Measurements from ENCODE around the gene PLD1. TPM values are rescaled to one million over a fixed set of nuclear protein-coding genes. Genes with fewer than 3 reads are reported as not detected.

The PLD1 gene
- total and polyA plus RNA-seq, 9 donors, result 24.6 to 125 (median 52.1) TPM

- Histone ChIP-seq H3K4me1 (ENCODE audit: insufficient read depth) (no peaks in the 10 kb centered on the region), H3K27me3 (no peaks in the 10 kb centered on the region), H3K36me3 (no peaks in the 10 kb centered on the region), H3K4me3 (no peak overlapping the region), H3K27ac (no peak overlapping the region), H3K9me3 (no peaks in the 10 kb centered on the region)
- DNase-seq, result no peak
- TF ChIP-seq EP300 (IDR thresholded peaks at IDR 0.05) (no peak), CTCF (IDR thresholded peaks at IDR 0.05) (no peak), POLR2A (IDR thresholded peaks at IDR 0.05) (no peak)
- intact Hi-C loops (cut with DNase I), result loop anchor here in 3 of 4 donors (5.0 to 10.0 kb wide), 4 partner anchors 515 to 615 kb away; no protein-coding TSS in a partner anchor
- WGBS, 3 donors, result 86 to 91% (median 90%) methylated on average over 7 of the region's 7 CpGs
These were observed 240.6 kb downstream of the PLD1 start for GRCh38 chr3:171569571-171570132.

- no peak for DNase-seq
- TF ChIP-seq POLR2A (IDR thresholded peaks at IDR 0.05) (no peak), EP300 (IDR thresholded peaks at IDR 0.05) (no peak)
These were observed 241.5 kb downstream of the PLD1 start for GRCh38 chr3:171568766-171569165.

GRCh38 chr3:171566803-171567422 is 243.4 kb downstream of the PLD1 start:
- no peaks in the 10 kb centered on the region for H3K9me3 ChIP-seq
- WGBS, 3 donors, result 5 to 8% (median 6%) methylated on average over 4 of the region's 4 CpGs

More at GRCh38 chr3:171568766-171569165, 241.5 kb downstream of the PLD1 start:
- Histone ChIP-seq H3K27me3 (no peaks in the 10 kb centered on the region), H3K27ac (no peak overlapping the region), H3K36me3 (no peaks in the 10 kb centered on the region), H3K4me1 (ENCODE audit: insufficient read depth) (no peaks in the 10 kb centered on the region), H3K9me3 (no peaks in the 10 kb centered on the region), H3K4me3 (no peak overlapping the region)
- intact Hi-C loops (cut with DNase I), result loop anchor here in 3 of 4 donors (5.0 to 10.0 kb wide), 4 partner anchors 514 to 614 kb away; no protein-coding TSS in a partner anchor

GRCh38 chr3:171565481-171566058 is 244.7 kb downstream of the PLD1 start:
- Histone ChIP-seq H3K9me3 (no peaks in the 10 kb centered on the region), H3K4me3 (no peak overlapping the region), H3K36me3 (no peaks in the 10 kb centered on the region), H3K4me1 (ENCODE audit: insufficient read depth) (no peaks in the 10 kb centered on the region), H3K27ac (no peak overlapping the region), H3K27me3 (no peaks in the 10 kb centered on the region)
- no peak for DNase-seq
- intact Hi-C loops (cut with DNase I), result loop anchor here in 3 of 4 donors (5.0 to 10.0 kb wide), 4 partner anchors 511 to 611 kb away; no protein-coding TSS in a partner anchor
- WGBS, 3 donors, result 85 to 90% (median 89%) methylated on average over 2 of the region's 2 CpGs
- TF ChIP-seq CTCF (IDR thresholded peaks at IDR 0.05), result no peak
- no peak for TF ChIP-seq EP300 (IDR thresholded peaks at IDR 0.05)
- TF ChIP-seq POLR2A (IDR thresholded peaks at IDR 0.05), result no peak

More at GRCh38 chr3:171566803-171567422, 243.4 kb downstream of the PLD1 start:
- TF ChIP-seq CTCF (IDR thresholded peaks at IDR 0.05), result peak in 2 of 3 donors; percentile 66 to 71
- TF ChIP-seq EP300 (IDR thresholded peaks at IDR 0.05), result no peak
- intact Hi-C loops (cut with DNase I), result loop anchor here in 3 of 4 donors (5.0 to 10.0 kb wide), 4 partner anchors 512 to 612 kb away; no protein-coding TSS in a partner anchor
- H3K4me1 ChIP-seq (ENCODE audit: insufficient read depth), result no peaks in the 10 kb centered on the region
- H3K4me3 ChIP-seq, result no peak overlapping the region
- no peaks in the 10 kb centered on the region for H3K27me3 ChIP-seq
- H3K27ac ChIP-seq, result no peak overlapping the region
- no peak for DNase-seq
- H3K36me3 ChIP-seq, result no peaks in the 10 kb centered on the region
